ENCODE results near the gene FITM1.

FITM1 gene

DNA sequence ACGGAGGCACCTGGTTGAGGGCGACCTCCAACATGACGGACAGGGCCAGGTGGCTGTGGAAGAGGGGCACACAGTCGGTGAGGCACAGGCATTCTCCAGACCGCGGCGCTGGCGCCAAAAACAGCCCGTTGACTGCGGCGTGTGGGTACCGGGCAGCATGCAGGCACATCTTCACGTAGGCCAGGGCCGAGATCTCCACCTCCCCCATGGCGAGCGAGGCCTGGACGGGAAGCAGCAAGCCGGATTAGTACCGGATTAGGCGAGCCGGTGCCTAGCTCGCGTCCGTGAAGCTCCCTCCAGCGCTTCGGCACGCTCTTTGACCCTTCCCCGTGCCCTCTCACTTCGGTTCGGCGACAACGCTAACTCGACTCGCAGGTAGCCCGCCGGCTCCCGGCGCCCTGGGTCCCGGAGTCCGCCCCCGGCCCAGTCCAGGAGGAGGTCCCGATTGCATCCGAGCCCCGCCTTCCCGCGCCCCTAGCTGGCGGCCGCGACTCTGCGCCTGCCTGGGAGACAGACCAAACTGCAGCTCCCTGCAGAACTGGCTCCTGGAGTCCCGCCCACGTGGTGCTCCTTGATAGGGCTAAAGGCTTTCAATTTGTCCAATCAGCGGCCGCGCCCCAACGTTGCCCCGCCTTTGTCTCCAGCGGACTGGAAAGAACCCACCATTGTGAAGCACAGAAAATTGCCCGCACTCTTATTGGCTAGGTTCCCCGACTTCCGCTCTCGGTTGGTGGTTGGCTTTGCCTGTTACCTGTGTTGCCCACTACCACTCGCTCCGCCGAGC lies 10.8 kb downstream of the FITM1 start, which contains the start of gene EMC9:
TSS of gene EMC9 (minus strand) at position 495 of the 784 bp plus-strand sequence. CDS start at position 208, 287 bp downstream.
- DNase-seq = peak; percentile 99

DNA sequence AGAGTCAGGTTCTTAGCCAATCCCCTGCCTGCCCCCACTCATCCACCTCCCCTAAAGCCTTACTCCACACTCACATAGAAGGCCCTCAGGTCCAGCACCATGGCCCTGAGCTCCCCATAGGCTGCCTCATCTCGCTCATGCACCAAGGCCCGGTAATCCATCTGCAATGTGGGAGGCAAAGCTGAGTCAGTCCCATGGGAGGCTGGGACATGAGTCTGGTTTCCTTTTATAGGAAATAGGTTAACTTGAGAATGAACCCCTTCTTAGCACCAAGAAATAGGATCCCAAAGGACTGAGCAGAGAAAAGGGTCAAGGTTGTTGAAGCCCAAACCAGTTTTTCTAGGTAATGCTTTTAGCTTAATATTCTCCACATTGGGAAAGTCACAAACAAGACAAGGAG lies 13.1 kb downstream of the FITM1 start:
- peak; percentile 88 for DNase-seq

DNA sequence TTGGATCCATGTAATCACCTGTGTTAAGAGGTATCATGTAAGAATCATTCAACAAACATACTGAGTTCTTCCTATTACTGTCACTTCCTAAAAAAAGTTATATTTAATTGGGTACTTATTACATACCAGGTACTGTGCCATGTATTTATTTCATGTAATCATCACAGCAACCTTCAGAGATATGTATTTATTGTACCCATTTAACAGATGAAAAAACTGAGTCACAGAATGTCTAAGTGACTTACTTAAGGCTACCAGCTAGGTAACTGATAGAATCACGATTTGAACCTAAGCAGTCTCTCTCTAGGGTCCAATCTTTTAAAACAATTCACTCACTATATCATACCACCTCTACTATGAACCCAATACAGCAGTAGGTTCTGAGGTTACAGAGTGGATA lies 14.0 kb downstream of the FITM1 start:
- no peak for DNase-seq

DNA sequence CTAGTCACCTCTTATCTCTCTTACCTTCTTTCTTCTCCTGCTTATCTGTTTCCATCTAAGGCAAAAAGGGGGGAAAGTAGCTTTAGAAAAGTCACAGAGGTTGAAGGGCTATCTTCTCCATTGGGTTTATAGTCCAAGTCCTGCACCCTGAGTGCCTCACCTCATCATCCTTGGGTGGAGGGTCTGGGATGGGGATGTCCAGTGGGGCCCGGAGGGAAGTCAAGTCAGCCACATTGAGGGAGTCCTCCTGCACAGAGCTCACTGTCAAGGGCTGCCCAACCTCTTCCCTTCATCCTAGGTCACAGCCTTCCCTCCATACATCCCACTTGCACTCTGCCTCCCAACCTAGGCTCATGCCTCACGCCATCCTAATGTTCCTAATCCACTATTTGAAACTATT lies 14.8 kb downstream of the FITM1 start:
- DNase-seq = no peak

DNA sequence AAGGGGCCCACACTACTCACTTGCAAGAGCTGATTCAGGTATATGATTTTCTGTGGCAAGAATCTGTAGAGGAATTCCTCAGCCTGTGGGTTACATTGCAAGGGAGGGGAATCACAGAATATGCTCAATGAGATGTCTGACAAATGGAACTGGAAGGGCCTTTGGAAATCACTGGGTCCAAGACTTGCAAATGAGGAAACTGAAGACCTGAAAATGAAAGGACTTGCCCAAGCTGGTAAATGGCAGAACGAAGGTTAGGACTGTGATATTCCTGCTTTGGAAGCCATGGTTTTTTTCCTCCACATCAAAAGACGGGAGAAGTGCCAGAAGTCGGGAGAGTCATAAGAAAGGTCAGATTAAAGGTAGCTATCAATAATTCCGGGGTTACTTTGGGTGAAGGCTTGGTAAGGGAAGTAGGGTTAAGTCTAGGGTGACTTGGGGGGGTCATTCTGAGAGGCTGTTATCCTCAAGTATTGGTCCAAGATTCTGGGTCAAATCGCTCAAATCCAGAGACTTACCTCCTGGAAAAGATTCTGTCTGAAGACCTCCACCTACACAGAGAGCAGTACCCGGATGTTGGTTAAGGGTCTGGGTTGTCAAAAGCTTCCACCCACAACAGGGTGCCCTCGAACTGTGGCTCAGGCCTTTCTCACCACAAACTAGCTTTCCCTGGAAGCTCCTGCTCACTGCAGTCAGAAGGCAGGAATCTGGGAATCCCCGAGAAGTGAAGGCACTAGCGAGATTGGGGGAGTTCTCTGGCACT lies 15.4 kb downstream of the FITM1 start:
- DNase-seq = peak; percentile 71

DNA sequence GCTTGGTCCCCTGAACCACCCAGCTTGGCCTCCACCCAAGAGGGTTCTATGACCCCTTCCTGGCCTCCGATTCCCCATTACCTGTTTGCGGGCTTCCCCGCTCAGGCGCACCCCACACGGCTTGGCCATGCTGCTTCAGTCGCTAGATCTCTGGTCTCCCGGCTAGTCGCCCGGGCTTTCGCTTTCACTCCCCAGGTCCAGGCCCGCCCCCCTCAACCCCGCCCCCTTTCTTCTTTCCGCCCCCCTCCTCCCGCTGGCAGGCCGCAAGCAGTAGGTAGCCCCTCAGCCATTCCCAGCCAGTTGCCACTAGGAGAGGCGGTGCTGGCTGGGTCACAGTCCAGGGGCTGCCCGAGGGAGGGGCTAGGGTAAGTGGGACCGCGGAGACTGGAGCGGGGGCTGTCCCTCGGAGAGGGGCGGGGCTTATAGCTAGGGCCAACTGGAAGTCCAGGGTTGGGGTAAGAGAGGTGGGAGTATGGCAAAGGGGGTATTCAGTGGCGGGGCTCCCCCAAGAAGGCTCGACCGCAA lies 16.1 kb downstream of the FITM1 start, which contains the start of gene PSME2:
TSS of gene PSME2 (minus strand) at position 158 of the 525 bp plus-strand sequence. CDS start at position 129, 29 bp downstream.
- peak; percentile 98 for DNase-seq

DNA sequence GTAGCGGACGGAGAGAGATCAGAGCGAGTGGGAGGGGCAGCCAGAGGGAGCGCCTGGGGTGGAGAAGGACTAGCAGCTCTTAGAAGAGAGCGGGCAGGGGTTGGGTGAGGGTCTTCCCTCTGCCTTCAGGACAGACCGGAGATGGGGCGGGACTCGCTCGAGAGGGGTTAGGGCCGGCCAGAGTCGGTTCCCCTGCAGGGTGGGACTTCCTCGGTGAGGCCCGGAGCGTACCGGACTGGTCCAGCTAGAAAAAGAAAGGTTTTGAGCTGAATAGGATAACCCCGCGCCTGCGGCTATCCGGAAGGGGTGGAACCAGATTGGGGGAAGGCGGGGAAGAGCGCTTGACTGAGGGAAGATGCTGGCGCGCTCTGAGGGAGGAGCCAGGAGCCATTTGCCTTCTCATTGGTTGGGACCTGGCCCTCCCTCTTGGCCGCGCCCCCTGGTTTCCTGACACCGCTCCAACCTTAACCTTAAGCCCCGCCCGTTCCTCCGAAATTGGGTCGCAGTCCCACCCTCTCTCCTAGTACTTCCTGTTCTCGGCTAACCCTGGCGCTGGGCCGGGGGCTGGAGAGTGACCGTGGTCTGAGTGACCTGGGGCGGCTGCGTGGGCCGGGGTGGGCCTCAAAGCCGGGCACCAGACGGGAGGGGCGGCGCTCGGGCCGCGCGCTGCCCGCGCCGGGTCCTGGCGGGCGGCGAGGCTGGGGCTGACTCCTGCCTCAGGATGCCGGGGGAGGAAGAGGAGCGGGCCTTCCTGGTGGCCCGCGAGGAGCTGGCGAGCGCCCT lies 16.7 kb downstream of the FITM1 start, which contains the start of gene RNF31:
TSS of gene RNF31 (plus strand) at position 521 of the 783 bp plus-strand sequence. CDS start at position 722, 201 bp downstream.
- DNase-seq = peak; percentile 99

DNA sequence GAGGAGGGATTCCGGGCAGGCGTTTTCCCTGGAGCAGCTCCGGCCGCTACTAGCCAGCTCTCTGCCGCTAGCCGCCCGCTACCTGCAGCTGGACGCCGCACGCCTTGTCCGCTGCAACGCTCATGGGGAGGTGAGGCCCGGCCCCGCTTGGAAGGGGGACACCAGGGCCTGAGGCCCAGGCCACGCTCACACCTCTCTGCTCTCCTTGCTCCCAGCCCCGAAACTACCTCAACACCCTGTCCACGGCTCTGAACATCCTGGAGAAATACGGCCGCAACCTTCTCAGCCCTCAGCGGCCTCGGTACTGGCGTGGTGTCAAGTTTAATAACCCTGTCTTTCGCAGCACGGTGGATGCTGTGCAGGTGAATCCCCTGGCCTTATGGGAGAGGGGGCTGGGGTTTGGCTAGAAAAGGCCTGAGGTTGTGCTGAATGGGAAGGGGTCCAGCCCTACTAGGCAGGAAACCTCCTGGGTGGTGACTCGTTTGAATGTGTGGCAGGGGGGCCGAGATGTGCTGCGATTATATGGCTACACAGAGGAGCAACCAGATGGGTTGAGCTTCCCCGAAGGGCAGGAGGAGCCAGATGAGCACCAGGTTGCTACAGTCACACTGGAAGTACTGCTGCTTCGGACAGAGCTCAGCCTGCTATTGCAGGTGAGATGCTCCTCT lies 17.4 kb downstream of the FITM1 start:
- no peak for DNase-seq

DNA sequence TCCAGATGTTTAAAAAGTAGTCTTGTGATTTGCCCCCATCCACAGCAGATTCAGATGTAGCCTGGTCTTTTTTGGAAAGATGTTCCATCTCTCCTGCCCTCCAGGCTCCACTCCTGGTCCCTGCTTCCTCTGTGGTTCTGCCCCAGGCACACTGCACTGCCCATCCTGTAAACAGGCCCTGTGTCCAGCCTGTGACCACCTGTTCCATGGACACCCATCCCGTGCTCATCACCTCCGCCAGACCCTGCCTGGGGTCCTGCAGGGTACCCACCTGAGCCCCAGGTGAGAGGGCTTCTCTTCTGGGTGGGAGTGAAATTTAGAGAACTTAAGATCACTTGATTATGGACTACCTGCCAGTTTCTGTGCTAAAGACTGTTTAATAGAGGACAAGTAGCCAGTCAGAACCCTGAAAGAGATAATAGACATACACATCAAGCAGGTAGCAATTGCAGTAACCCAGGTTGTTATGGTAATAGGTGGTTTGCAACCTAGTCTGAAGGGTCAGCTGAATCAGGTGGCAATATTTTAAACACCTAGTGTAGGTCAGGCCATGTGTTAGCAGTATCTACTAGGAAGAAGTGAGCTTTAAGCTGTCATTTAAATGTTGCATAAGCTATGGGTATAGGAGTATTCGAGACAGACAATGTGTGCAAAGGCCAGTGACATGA lies 19.0 kb downstream of the FITM1 start:
- no peak for DNase-seq

DNA sequence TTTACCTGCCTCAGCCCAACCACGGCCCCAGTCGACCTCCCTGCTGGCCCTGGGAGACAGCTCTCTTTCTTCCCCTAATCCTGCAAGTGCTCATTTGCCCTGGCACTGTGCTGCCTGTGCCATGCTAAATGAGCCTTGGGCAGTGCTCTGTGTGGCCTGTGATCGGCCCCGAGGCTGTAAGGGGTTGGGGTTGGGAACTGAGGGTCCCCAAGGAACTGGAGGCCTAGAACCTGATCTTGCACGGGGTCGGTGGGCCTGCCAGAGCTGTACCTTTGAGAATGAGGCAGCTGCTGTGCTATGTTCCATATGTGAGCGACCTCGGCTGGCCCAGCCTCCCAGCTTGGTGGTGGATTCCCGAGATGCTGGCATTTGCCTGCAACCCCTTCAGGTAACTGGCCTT lies 19.6 kb downstream of the FITM1 start:
- no peak for DNase-seq

DNA sequence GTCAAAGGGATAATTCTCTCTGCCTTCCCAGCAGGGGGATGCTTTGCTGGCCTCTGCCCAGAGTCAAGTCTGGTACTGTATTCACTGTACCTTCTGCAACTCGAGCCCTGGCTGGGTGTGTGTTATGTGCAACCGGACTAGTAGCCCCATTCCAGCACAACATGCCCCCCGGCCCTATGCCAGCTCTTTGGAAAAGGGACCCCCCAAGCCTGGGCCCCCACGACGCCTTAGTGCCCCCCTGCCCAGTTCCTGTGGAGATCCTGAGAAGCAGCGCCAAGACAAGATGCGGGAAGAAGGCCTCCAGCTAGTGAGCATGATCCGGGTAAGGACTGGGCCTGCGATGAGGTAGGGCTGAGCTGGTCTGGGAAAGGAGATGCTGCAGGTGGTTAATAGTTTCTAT lies 20.1 kb downstream of the FITM1 start:
- no peak for DNase-seq

DNA sequence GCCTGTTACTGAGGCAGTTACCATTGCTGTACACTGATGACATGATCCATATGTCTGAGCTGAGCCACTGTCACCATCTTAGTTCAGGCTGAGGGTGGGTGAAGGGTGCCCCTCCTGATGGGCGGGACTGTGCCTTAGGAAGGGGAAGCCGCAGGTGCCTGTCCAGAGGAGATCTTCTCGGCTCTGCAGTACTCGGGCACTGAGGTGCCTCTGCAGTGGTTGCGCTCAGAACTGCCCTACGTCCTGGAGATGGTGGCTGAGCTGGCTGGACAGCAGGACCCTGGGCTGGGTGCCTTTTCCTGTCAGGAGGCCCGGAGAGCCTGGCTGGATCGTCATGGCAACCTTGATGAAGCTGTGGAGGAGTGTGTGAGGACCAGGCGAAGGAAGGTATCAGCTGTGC lies 20.5 kb downstream of the FITM1 start:
- no peak for DNase-seq

DNA sequence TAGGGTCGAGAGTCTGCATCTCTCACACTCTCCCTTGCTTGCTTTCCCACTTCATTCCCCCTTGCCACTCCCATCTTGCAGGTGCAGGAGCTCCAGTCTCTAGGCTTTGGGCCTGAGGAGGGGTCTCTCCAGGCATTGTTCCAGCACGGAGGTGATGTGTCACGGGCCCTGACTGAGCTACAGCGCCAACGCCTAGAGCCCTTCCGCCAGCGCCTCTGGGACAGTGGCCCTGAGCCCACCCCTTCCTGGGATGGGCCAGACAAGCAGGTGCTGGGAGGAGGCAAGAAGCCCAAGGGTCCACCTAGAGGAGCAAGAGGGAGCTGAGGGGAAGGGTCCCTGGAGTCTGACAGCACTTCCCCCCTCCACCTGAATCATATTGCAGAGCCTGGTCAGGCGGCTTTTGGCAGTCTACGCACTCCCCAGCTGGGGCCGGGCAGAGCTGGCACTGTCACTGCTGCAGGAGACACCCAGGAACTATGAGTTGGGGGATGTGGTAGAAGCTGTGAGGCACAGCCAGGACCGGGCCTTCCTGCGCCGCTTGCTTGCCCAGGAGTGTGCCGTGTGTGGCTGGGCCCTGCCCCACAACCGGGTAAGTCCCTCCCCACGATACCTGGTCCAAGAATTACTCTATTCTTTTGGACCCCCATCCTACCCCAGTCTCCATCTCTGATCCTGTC lies 21.1 kb downstream of the FITM1 start:
- no peak for DNase-seq

DNA sequence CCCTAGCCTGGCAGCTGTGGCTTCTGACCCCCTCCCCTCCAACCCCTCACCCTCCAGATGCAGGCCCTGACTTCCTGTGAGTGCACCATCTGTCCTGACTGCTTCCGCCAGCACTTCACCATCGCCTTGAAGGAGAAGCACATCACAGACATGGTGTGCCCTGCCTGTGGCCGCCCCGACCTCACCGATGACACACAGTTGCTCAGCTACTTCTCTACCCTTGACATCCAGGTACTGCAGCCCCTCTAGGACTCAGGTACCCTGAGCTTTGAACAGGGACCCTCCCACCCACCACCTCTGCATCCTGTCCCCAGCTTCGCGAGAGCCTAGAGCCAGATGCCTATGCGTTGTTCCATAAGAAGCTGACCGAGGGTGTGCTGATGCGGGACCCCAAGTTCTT lies 24.6 kb downstream of the FITM1 start:
- DNase-seq = no peak

DNA sequence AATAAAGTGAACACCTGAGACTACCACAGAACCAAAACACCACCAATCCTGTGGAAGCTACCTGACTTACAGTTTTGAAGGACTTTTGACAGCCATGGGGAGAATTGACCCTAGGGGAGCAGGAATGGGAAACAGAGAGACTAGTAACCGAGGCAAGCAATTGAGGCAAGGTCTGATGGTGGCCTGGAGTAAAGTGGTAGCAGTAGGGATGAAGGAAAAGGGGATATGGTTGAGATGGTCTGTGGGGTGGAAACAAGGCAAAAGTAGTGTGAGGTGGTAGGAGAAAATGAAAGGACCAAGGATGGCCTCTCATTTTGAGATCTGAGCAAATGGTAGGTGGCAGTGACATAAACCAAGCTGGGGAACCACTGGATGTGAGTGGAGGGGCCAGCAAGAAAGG lies 26.4 kb downstream of the FITM1 start:
- DNase-seq = no peak

DNA sequence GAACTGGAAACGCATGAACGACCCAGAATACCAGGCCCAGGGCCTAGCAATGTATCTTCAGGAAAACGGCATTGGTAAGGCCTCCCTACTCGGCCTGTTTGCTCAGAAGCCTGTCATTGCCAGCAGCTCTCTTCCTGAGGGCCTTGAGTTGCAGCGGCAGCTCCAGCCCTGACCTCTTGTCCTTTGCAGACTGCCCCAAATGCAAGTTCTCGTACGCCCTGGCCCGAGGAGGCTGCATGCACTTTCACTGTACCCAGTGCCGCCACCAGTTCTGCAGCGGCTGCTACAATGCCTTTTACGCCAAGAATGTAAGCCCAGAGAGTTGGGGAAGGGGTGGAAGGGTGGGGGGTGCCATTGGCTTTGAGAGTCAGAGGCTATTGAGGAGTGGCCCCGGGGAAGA lies 26.9 kb downstream of the FITM1 start:
- no peak for DNase-seq

DNA sequence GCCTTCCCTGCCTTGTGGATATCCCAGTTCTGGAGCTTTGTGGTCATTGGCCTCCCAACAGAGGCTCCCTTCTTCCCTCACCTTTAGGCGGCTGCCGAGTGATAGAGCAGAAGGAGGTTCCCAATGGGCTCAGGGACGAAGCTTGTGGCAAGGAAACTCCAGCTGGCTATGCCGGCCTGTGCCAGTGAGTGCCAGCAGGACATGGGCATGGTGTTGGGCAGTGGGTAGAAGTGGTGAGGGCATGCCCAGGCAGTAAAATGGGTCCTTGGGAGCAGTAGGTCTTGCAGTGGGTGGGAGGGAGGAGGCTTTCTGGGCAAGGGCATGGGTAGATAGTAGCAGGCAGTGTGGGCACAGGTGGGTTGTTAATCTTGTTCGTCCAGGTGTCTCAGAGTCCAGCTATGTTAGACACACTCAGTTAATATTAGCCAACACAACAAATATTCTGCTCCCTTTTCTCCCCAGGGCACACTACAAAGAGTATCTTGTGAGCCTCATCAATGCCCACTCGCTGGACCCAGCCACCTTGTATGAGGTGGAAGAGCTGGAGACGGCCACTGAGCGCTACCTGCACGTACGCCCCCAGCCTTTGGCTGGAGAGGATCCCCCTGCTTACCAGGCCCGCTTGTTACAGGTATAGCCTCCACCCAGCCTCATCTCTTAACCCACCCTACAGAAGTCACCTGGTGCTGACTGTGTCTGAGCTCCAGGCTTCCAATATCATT lies 29.5 kb downstream of the FITM1 start:
- no peak for DNase-seq

DNA sequence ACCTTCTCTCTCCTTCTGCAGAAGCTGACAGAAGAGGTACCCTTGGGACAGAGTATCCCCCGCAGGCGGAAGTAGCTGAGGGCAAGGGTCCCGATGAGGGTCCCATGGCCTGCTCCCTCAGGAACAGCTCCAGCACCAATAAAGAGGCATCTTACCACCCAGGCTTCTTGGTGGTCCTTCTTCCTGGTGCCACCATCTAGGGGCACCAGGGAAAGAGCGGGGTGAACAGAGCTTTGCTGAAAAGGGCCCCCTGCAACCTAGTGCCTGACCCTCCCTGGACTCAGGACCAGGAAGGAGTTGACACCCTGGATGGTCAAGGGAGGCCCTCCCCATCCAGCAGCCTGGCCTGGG lies 30.0 kb downstream of the FITM1 start:
- DNase-seq = no peak

DNA sequence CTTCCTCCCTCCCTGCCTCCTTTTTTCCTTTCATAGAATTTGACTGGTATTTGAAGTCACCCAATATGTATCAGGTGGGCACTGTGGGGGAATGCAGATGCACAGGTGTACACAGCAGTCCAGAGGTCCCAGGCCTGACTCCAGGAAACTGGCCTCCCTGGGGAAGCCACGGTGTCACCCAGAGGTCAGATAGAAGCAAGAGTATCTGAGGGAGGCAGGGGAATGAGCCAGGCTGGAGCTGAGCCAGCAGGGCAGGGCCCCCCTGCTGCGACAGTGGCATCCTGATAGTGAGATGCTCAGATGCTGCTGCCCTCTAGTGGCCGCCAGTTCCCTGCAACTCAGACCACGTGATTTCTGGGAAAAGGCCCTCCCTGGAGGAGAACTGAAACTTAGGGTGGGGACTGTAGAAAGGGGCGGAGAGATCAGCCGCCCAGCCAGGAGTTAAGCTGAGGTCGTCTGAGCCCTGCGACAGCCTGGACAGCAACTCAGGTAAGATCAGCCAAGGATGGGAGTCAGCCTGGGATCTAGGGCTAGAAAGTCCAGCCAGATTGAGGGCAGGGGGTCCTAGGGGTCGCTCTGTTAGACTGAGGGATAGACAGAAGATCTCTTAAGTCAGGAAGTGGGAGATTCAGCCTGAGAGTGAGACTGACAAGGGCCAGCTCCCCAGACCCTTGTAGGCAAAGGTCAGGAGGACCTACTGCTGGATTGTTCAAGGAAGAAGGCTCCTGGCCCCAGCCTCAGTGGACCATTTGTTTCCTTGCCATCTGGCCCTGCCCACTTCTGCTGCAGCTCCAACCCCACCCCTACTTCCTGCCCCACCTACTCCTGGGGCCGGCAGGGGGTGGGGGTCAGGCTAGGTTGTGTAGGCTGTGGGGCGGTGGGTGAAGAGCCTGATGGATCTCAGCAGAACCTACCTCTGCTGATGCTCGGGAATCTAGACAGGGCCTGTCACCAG lies 30.7 kb downstream of the FITM1 start, which contains the start of gene IRF9:
TSS of gene IRF9 (plus strand) at position 416 of the 955 bp plus-strand sequence. CDS start 880 bp downstream, outside the sequence.
- DNase-seq = peak; percentile 95
